Stimulated activated memory B cell treated with anti-CD40 and anti-IgM and Interleukin-4, amounts not matched to agents 10 μg/mL and 1 μg/mL and 100 μg/mL, for 72 hours (primary cell): ENCODE data around the gene DPF3.

Experiments
- ATAC-seq: fragments of 150-1000 bp; cut with Tn5 transposase; 2 replicates; pipeline ENCODE4 v1.10.0; 2021
- H3K27ac Mint-ChIP-seq: one replicate; pipeline ENCODE4 v1.8.0; 2022; ENCODE audit warnings: mild to moderate bottlenecking, mixed read lengths
- H3K27me3 Mint-ChIP-seq: one replicate; pipeline ENCODE4 v1.8.0; 2022; ENCODE audit warnings: mixed read lengths
- H3K36me3 Mint-ChIP-seq: one replicate; pipeline ENCODE4 v1.8.0; 2022; ENCODE audit warnings: mixed read lengths
- H3K4me1 Mint-ChIP-seq: one replicate; pipeline ENCODE4 v1.8.0; 2022; ENCODE audit warnings: mixed read lengths
- H3K4me3 Mint-ChIP-seq: one replicate; pipeline ENCODE4 v1.8.0; 2022; ENCODE audit warnings: mild to moderate bottlenecking, moderate library complexity, mixed read lengths
- H3K9me3 Mint-ChIP-seq: one replicate; pipeline ENCODE4 v1.8.0; 2022; ENCODE audit warnings: mixed read lengths

DPF3 gene

DNA sequence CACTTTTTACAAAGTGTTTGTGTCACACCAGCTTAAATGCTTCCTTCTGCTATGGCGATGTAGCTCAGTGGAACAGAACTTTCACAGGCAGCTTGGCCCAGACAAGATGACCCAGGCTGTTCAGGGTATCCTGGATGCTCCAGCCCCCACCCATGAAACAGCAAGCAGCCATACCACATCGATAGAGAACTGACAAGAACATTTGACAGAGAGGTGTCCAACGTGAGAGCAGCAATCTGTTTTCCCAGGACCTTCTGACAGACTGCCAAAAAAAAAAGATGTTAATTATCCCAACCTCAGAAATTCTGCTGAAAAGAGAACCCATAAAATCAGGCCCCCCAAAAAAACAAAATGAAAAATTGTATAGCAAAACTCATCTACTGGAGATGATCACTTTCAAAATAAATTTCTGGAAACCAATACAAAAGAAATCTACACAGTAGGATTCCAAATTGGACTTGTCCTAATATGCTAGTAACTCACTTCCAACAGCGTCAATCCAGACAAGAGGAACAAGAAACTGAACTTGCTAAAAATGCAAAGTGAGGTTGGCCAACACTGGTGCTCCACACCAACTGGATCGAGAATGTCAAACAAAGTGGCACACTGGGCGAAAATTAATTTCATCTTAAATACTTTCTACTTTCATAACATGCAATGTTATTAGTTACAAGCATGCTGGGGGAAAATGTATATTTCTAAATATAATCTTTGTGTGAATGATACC is 118.8 kb downstream of the DPF3 start:
- H3K9me3 Mint-ChIP-seq: peaks cover 2% of the 10 kb centered on the region
- ATAC-seq: no peak
- no peak overlapping the region for H3K4me3 Mint-ChIP-seq
- peaks cover 13% of the 10 kb centered on the region for H3K36me3 Mint-ChIP-seq
- peaks cover 49% of the 10 kb centered on the region for H3K4me1 Mint-ChIP-seq
- no peaks in the 10 kb centered on the region for H3K27me3 Mint-ChIP-seq
- H3K27ac Mint-ChIP-seq: no peak overlapping the region

DNA sequence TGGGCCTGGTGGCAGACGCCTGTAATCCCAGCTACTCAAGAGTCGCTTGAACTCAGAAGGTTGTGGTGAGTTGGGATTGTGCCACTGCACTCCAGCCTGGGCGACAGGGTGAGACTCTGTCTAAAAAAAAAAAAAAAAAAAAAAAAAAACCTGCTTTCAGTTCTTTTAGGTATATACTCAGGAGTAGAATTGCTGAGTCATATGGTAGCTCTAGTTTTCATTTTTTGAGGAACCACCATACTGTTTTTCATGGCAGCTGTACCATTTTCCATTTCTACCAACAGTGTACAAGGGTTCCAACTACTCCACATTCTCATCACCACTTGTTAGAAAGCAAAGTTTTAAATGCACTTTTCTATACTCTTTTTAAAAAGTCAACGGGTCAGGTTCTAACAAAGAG is 119.8 kb downstream of the DPF3 start:
- Mint-ChIP-seq H3K27ac (no peak overlapping the region), H3K27me3 (no peaks in the 10 kb centered on the region), H3K9me3 (peaks cover 2% of the 10 kb centered on the region), H3K4me1 (peaks cover 49% of the 10 kb centered on the region), H3K4me3 (no peak overlapping the region), H3K36me3 (peaks cover 15% of the 10 kb centered on the region)
- peak; percentile 42 for ATAC-seq

DNA sequence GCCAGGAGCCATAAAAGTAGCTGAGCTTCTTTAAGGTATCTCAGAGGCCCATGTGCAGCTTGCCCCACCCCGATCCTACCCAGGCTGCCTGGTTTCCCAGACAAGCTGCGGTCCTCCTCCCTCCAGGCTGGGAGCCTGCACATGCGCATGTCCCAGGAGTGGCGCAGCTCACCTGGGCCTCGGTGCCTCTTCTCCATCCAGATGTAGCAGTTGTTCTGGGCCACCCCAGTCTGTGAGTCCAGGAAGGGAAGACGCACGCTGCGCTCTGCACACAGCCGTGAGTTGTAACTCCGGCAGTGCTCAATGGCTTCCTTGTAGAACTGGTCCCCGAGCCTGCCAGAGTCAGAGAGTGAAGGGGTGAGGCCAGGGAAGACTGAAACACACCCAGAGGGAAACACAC is 122.3 kb downstream of the DPF3 start:
- no peak overlapping the region for H3K27ac Mint-ChIP-seq
- H3K36me3 Mint-ChIP-seq: peaks cover 40% of the 10 kb centered on the region
- no peaks in the 10 kb centered on the region for H3K27me3 Mint-ChIP-seq
- ATAC-seq: peak; percentile 27
- peaks cover 17% of the 10 kb centered on the region for H3K9me3 Mint-ChIP-seq
- H3K4me1 Mint-ChIP-seq: peaks cover 36% of the 10 kb centered on the region
- H3K4me3 Mint-ChIP-seq: no peak overlapping the region

DNA sequence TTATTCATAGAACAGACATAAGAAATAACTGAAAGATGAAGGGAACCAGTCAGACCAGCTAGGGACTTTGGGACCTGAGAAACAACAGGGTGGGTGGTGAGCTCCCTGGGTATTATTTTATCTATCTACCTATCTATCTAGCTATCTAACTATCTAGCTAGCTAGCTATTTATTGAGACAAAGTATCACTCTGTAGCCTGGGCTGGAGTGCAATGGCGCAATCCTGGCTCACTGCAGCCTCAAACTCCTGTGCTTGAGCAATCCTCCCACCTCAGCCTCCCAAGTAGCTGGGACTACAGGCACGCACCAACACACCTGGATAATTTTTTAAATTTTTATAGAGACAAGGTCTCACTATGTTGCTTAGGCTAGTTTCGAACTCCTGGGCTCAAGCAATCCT is 127.6 kb downstream of the DPF3 start:
- peaks cover 52% of the 10 kb centered on the region for H3K36me3 Mint-ChIP-seq
- no peak overlapping the region for H3K4me3 Mint-ChIP-seq
- peaks cover 17% of the 10 kb centered on the region for H3K9me3 Mint-ChIP-seq
- no peaks in the 10 kb centered on the region for H3K27me3 Mint-ChIP-seq
- no peak for ATAC-seq
- no peaks in the 10 kb centered on the region for H3K4me1 Mint-ChIP-seq
- H3K27ac Mint-ChIP-seq: no peak overlapping the region

DNA sequence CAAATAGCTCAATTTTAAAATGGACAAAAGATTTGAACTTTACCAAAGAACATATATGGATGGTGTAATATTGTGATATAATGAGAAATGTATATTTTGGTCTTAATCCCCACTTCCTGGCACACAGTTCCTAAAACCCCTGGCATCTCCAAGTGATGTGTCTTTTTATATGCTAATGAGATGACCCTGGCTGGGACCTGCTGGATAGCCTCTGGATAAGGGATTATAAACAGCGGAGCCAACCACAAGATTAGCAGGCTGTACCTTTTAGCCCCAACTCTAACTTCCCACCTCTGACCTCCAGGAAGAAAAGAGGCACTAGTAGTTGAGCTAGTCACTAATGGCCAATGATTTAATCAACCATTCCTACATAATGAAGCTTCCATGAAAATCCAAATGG is 130.0 kb downstream of the DPF3 start:
- ATAC-seq: no peak
- H3K36me3 Mint-ChIP-seq: peaks cover 53% of the 10 kb centered on the region

DNA sequence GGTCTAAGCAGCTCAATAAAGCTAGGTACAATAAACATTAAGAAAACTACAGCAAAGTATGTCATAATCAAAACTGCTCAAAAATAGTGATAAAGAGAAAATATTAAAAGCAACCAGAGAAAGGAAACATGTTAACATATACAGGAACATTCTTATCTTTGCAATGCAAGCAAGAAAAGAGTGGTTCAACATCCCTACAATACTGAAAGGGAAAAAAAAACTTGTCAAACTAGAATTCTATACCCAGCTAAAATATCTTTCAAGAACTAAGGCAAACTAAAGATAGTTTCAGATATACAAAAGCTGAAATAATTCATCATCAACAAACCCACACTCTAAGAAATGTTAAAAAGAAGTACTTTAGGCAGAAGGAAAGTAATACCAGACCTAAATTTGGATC is 134.2 kb downstream of the DPF3 start:
- Mint-ChIP-seq H3K4me1 (peaks cover 7% of the 10 kb centered on the region), H3K27me3 (no peaks in the 10 kb centered on the region), H3K9me3 (peaks cover 24% of the 10 kb centered on the region), H3K27ac (no peak overlapping the region), H3K4me3 (no peak overlapping the region), H3K36me3 (peaks cover 39% of the 10 kb centered on the region)
- no peak for ATAC-seq

More for the DNA sequence above, 130.0 kb downstream of the DPF3 start:
- Mint-ChIP-seq H3K4me3 (no peak overlapping the region), H3K4me1 (no peaks in the 10 kb centered on the region), H3K27me3 (no peaks in the 10 kb centered on the region), H3K27ac (no peak overlapping the region), H3K9me3 (peaks cover 26% of the 10 kb centered on the region)

DNA sequence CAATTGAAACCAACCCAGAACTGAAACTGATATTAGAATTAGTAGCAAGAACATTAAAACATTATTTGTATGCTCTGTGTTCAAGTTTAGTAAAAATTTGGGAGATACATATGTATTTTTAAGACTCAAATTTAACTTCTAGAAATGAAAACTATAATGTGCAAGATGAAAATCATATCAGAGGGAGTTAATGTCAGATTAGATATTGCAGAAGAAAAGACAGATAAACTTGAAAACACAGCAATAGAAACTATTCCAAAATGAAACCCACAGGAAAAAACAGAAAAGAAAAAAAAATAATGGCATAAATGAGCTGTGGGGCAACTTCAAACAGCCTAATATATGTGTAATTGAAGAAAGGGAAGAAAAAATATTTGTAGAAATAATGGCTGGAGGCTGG is 134.9 kb downstream of the DPF3 start:
- Mint-ChIP-seq H3K27me3 (no peaks in the 10 kb centered on the region), H3K27ac (no peak overlapping the region), H3K36me3 (peaks cover 37% of the 10 kb centered on the region), H3K4me1 (peaks cover 7% of the 10 kb centered on the region), H3K4me3 (no peak overlapping the region), H3K9me3 (peaks cover 24% of the 10 kb centered on the region)
- no peak for ATAC-seq

DNA sequence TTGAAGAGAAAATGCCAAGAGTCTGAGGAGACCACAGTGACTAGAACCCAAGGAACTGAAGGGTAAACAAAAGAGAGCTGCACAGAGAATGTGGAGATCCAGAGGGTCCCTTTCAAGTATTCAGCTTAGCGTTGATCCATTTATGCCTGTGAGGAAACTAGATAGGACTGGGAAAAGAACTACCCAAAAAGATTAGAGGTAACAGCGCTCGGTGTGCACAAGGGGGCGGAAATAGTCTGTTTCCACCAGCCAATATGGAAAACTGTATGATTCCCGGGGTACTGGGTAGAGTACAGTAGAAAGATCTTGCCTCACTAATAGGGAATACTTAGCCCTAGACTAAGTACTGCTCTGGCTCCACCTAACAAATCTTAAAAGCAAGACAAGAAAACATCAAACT is 135.5 kb downstream of the DPF3 start:
- Mint-ChIP-seq H3K27ac (no peak overlapping the region), H3K4me1 (peaks cover 7% of the 10 kb centered on the region), H3K4me3 (no peak overlapping the region), H3K36me3 (peaks cover 37% of the 10 kb centered on the region), H3K9me3 (peaks cover 24% of the 10 kb centered on the region), H3K27me3 (no peaks in the 10 kb centered on the region)
- no peak for ATAC-seq

DNA sequence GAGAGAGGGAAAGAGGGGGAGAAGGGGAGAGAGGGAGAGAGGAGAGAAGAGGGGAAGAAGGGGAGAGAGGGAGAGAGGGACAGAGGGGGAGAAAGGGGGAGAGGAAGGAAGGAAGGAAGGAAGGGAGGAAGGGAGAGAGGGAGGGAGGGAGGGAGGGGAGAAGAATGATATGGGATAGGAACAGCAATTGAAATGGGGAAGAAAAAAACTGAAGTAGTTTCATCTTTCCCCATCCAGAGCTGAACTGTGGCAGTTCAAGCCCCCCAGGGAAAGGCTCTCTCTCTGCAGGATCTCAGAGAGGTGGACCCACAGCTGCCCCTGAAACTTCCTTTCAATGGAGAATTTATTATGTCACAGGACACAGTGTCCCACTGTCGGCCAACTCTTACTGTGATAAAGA is 136.9 kb downstream of the DPF3 start:
- Mint-ChIP-seq H3K9me3 (peaks cover 24% of the 10 kb centered on the region), H3K27ac (peak overlapping the region; percentile 20), H3K4me1 (peaks cover 17% of the 10 kb centered on the region), H3K27me3 (no peaks in the 10 kb centered on the region), H3K36me3 (peaks cover 37% of the 10 kb centered on the region), H3K4me3 (no peak overlapping the region)
- ATAC-seq: no peak

DNA sequence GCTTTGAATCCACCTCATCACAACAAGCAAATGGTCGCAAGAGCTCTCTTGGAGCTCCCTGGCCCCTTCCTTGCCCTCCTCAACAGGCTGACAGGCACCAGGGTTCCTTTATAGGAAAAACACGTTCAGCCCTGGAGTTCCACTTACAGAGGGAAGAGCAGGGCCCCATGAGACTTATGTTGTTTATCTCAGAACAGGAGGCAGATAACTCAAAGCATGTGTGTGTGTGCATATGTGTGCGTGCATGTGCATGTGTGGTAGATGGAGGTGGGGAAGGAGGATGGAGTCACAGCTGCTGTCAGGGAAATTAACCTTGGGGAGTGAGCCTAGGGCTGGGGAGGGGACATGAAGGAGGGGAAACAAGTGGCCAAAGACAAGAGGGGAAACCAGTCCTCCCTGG is 138.1 kb downstream of the DPF3 start:
- peaks cover 24% of the 10 kb centered on the region for H3K9me3 Mint-ChIP-seq
- peaks cover 26% of the 10 kb centered on the region for H3K4me1 Mint-ChIP-seq
- H3K27ac Mint-ChIP-seq: no peak overlapping the region
- H3K27me3 Mint-ChIP-seq: no peaks in the 10 kb centered on the region
- H3K36me3 Mint-ChIP-seq: peaks cover 37% of the 10 kb centered on the region
- no peak for ATAC-seq
- H3K4me3 Mint-ChIP-seq: no peak overlapping the region

DNA sequence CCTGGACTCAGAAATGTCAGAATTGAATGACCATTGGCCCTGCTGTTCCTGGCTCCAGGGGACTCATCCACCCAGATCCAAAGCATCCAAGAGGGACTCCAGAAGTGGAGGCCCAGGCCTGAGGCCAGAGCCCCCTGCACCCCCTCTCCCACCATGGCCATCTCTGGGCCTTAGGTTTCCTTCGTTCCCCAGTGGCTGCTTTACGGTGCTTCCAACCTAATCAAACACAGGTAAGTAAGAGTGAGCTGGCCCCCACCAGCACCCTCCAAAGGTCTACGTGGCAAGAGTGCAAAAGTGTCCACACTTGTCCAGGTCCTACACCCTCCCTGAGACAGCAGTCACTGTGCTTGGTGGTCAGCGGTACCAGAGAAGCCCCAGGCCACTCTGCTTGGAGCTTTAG is 139.0 kb downstream of the DPF3 start:
- no peak overlapping the region for H3K27ac Mint-ChIP-seq
- peaks cover 26% of the 10 kb centered on the region for H3K4me1 Mint-ChIP-seq
- peaks cover 32% of the 10 kb centered on the region for H3K36me3 Mint-ChIP-seq
- ATAC-seq: no peak
- H3K27me3 Mint-ChIP-seq: no peaks in the 10 kb centered on the region
- peaks cover 21% of the 10 kb centered on the region for H3K9me3 Mint-ChIP-seq
- no peak overlapping the region for H3K4me3 Mint-ChIP-seq

DNA sequence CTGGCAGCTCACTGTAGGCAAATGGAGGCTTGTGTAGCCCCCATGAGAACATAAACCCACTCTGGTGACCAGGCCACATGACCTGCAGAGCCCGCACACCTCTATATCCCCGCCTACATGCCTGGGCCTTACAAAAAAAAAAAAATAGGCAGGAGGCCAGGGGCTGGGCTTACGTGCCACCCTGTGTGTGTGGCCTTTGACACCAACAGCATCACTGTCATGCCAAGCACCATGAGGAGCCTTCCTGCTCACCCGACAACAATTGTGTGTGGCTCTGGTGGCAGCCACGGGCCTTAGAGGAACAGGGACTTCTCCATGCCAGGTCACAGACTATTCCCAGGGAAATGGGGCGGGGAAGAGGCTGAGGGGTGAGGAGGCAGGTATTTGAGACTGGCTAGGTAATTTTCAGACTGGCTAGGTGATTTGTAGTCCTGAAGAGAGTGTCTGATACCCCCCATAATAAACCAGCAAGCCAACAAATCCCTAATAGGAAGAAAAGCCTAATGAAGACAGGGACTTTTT is 140.0 kb downstream of the DPF3 start:
- Mint-ChIP-seq H3K27me3 (no peaks in the 10 kb centered on the region), H3K36me3 (peaks cover 32% of the 10 kb centered on the region), H3K27ac (no peak overlapping the region), H3K4me3 (no peak overlapping the region), H3K9me3 (peaks cover 16% of the 10 kb centered on the region), H3K4me1 (peaks cover 26% of the 10 kb centered on the region)
- no peak for ATAC-seq

DNA sequence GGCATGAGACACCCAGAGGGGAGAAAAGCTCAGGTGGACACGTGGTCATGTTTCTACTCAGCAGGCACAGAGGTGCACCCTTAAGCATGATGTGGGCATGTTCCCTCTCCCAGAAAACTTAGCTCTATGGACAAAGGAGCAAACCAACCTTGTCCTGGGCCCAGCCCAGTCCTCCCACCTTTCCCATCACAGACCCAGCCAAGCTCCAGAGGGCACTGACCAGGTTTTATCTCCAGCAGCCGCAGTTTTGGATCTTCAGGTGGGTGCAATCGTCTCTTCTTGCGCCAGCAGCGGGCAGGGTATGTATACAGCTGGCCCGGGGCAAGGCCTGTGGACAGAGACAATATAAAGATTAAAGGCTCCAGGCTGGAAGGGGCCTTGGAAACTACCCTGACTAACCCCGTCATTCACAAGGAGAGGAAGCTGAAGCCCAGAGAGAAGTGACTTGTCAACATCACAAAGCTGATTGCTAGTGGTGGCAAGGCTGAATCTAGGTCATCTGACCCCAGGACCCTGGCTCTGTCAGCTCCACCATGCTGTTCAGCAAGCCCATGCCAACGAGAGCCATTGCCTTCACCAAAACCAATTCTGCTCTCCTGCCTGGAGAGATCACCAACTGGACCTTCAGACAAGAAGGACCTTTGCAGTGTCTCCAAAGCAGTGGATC is 140.7 kb downstream of the DPF3 start:
- H3K4me1 Mint-ChIP-seq: peaks cover 26% of the 10 kb centered on the region
- peaks cover 32% of the 10 kb centered on the region for H3K36me3 Mint-ChIP-seq
- H3K9me3 Mint-ChIP-seq: peaks cover 9% of the 10 kb centered on the region
- H3K27ac Mint-ChIP-seq: no peak overlapping the region
- H3K27me3 Mint-ChIP-seq: no peaks in the 10 kb centered on the region
- no peak for ATAC-seq
- H3K4me3 Mint-ChIP-seq: no peak overlapping the region

DNA sequence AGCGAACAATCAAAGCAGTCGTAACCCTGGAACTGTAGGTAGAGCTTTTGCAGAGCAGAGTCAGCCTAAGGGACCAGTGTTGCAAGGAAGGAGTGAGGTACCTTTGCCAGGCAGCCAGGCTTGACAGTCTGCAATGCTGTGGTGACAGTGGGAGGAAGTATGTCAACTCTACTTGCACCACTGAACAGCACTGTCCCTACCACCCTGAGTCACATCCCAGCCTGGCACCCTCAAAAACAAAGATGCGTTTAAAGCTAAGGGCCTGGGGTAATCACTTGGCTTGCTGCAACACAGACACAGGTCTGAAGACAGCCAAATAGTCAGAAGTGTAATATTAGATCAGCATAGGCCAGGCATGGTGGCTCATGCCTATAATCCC is 141.9 kb downstream of the DPF3 start:
- Mint-ChIP-seq H3K4me3 (no peak overlapping the region), H3K27me3 (no peaks in the 10 kb centered on the region), H3K27ac (no peak overlapping the region), H3K9me3 (peaks cover 4% of the 10 kb centered on the region), H3K36me3 (peaks cover 36% of the 10 kb centered on the region), H3K4me1 (peaks cover 26% of the 10 kb centered on the region)
- ATAC-seq: peak; percentile 99

DNA sequence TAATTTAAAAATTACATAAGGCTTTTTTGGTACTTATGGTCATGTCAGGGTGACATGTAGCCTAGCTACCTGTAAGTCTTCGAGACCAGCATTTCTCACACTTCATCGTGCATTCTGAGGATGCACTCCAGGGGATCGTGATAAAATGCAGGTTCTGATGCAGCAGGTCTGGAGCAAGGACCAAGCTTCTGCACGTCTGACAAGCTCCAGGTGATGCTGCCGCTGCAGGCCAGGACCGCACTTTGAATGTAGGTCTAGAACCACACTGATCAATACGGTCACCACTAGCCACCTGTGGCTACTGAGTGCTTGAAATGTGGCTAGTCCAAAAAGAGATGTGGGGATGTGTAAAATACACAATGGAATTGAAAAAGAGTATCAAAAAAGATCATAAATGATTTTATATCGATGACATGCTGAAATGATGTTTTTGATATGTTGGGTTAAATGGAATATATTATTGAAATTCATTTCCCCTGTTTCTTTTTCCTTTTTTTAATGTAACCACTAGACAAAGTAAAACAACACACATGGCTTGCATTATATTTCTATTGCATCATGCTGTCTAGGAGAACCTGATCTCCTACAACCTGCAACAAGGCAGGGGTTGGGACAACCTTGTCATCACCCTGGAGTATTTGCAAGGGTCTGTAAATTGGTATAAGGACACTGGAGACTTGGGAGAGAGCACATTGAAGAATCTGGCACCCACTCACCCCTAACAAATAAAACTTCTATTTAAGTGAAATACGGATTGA is 142.4 kb downstream of the DPF3 start:
- H3K36me3 Mint-ChIP-seq: peaks cover 33% of the 10 kb centered on the region
- H3K27me3 Mint-ChIP-seq: no peaks in the 10 kb centered on the region
- peaks cover 21% of the 10 kb centered on the region for H3K4me1 Mint-ChIP-seq
- H3K4me3 Mint-ChIP-seq: no peak overlapping the region
- no peak for ATAC-seq
- H3K9me3 Mint-ChIP-seq: no peaks in the 10 kb centered on the region
- no peak overlapping the region for H3K27ac Mint-ChIP-seq
